ENCODE results near the gene DDX51.

The DDX51 gene

GRCh38 chr12:132131229-132131628 lies 12.9 kb downstream of the DDX51 start:
- DNase-seq (ENCODE audit: low spot score): no peak
- no peak for TF ChIP-seq CTCF (IDR thresholded peaks at IDR 0.05; ENCODE audit: extremely low read depth, missing control alignments)

GRCh38 chr12:132130690-132131089 lies 13.4 kb downstream of the DDX51 start:
- no peak for TF ChIP-seq CTCF (IDR thresholded peaks at IDR 0.05; ENCODE audit: extremely low read depth, missing control alignments)
- no peak for DNase-seq (ENCODE audit: low spot score)

- TF ChIP-seq CTCF (IDR thresholded peaks at IDR 0.05; ENCODE audit: extremely low read depth, missing control alignments): no peak
- no peak for DNase-seq (ENCODE audit: low spot score)
These were observed 15.1 kb downstream of the DDX51 start for GRCh38 chr12:132129007-132129406.

GRCh38 chr12:132127041-132127440 lies 17.1 kb downstream of the DDX51 start:
- DNase-seq (ENCODE audit: low spot score): no peak
- TF ChIP-seq CTCF (IDR thresholded peaks at IDR 0.05; ENCODE audit: extremely low read depth, missing control alignments): no peak

GRCh38 chr12:132125736-132126135 lies 18.4 kb downstream of the DDX51 start:
- TF ChIP-seq CTCF (IDR thresholded peaks at IDR 0.05; ENCODE audit: extremely low read depth, missing control alignments): no peak
- DNase-seq (ENCODE audit: low spot score): no peak

GRCh38 chr12:132124766-132125425 lies 19.2 kb downstream of the DDX51 start:
- no peak for DNase-seq (ENCODE audit: low spot score)
- no peak for TF ChIP-seq CTCF (IDR thresholded peaks at IDR 0.05; ENCODE audit: extremely low read depth, missing control alignments)

GRCh38 chr12:132123970-132124765 lies 20.0 kb downstream of the DDX51 start:
- no peak for TF ChIP-seq CTCF (IDR thresholded peaks at IDR 0.05; ENCODE audit: extremely low read depth, missing control alignments)
- no peak for DNase-seq (ENCODE audit: low spot score)
